Ascending aorta (tissue), 2 donors: ENCODE results near the gene CHAT. TPM values are rescaled to one million over a fixed set of nuclear protein-coding genes. Genes with fewer than 3 reads are reported as not detected.

Source experiments
- DNase-seq, 2 donors: peaks; one replicate each; pipeline ENCODE4 v3.0.0-alpha.2; 2019; ENCODE audit warnings: low spot score in 2 of 2
- H3K27ac ChIP-seq, 2 donors: fragments of 200-600 bp; sonication (generic); one replicate each; pipeline ENCODE4 v1.5.1; 2016 to 2017; ENCODE audit warnings: mild to moderate bottlenecking in 1 of 2
- H3K27me3 ChIP-seq: fragments of 200-600 bp; sonication (generic); one replicate; pipeline ENCODE4 v1.5.1; 2017
- H3K36me3 ChIP-seq, 2 donors: fragments of 200-600 bp; sonication (generic); one replicate each; pipeline ENCODE4 v1.5.1; 2016
- H3K4me1 ChIP-seq, 2 donors: fragments of 200-600 bp; sonication (generic); one replicate each; pipeline ENCODE4 v1.5.1; 2016 to 2017; ENCODE audit warnings: mild to moderate bottlenecking in 1 of 2
- H3K4me3 ChIP-seq, 2 donors: fragments of 200-600 bp; sonication (generic); one replicate each; pipeline ENCODE4 v1.5.1; 2016 to 2017; ENCODE audit warnings: mild to moderate bottlenecking in 1 of 2
- H3K9me3 ChIP-seq, 2 donors: fragments of 200-600 bp; sonication (generic); one replicate each; pipeline ENCODE4 v1.5.1; 2016
- intact Hi-C: fragments of 100-400 bp; cut with DNase I; formaldehyde crosslinking; loops from one replicate; pipeline ENCODE4 v1.15.1; 2023
- total RNA-seq: library from RNA; depleted of rRNA; stranded (reverse); fragments of >200 nt; gene quantifications from one replicate; pipeline ENCODE4 v1.1.0, GENCODE V29; 2016
- TF ChIP-seq, protein P1 (sequence below), 3 experiments: fragments of 200-600 bp in 2 of 3; fragments of 450-650 bp in 1 of 3; sonication (generic) in 2 of 3; IDR thresholded peaks; one replicate each; pipeline ENCODE4 v1.5.1; 2016 to 2019; ENCODE audit warnings: antibody characterized with exemption in 3 of 3, mild to moderate bottlenecking in 1 of 3, moderate library complexity in 1 of 3

Gene CHAT
- total RNA-seq, 1 donor from 2014 or later: not detected

DNA sequence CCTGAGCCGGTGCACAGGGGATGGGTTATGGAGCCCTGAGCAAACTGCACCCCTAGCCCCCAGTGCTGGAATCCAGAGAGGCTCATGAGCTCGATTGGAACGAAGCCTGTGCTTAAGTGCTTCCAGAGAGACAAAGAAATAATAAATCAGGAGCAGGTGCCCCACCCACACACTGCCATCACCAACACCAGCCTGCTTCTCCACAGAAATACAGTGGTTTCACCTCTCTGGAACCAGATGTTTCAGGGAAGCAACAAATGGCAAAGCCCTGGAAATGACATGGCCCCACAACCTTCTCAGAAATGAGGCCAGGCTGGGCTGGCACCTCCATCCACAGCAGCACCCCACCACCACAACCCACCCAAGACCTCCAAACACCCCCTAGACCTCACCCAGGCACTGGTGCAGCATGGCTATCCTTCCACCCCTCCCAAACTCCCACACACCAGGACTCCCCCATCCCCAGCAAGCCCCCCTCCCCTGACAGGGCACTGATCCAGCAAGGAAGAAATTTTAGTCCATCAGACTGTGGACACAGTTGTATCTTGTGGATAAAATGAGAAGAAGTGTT is 7.8 kb upstream of the CHAT start:
- Histone ChIP-seq H3K4me3 (no peak overlapping the region), H3K27me3 (peaks cover 17% of the 10 kb centered on the region), H3K36me3 (no peaks in the 10 kb centered on the region), H3K27ac (no peak overlapping the region), H3K9me3 (no peaks in the 10 kb centered on the region), H3K4me1 (peaks cover 0 to 3% of the 10 kb centered on the region in 2 donors)
- TF ChIP-seq, protein P1, sequence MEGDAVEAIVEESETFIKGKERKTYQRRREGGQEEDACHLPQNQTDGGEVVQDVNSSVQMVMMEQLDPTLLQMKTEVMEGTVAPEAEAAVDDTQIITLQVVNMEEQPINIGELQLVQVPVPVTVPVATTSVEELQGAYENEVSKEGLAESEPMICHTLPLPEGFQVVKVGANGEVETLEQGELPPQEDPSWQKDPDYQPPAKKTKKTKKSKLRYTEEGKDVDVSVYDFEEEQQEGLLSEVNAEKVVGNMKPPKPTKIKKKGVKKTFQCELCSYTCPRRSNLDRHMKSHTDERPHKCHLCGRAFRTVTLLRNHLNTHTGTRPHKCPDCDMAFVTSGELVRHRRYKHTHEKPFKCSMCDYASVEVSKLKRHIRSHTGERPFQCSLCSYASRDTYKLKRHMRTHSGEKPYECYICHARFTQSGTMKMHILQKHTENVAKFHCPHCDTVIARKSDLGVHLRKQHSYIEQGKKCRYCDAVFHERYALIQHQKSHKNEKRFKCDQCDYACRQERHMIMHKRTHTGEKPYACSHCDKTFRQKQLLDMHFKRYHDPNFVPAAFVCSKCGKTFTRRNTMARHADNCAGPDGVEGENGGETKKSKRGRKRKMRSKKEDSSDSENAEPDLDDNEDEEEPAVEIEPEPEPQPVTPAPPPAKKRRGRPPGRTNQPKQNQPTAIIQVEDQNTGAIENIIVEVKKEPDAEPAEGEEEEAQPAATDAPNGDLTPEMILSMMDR (IDR thresholded peaks at IDR 0.05): no peak
- intact Hi-C loops: no loop called here
- no peak for DNase-seq

DNA sequence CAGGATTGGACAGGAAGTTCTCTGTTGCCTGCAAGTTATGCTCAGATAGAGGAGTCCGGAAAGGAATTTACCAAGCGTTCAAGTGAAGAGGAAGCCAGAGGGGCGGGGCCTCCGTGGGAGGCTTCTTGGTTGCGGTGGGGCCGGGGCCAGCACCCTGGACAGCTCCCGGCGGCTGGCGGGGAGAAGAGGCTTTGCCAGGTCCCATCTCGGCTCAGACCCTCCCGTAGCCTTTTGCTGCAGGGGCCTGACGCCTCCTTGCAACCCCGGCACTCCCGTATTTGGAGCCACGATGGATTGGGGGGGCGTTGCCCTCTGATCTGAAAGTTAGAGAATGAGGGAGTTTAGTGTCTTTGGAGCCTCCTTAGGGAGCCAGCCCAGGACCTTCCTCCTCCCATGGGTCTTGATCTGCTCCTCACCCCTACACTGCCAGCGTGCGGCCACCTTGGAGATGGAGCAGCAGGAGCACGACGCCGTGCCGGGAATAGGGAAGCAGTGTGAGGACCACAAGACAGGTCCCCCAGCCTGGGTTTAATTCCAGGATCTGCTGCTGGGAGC is 6.8 kb upstream of the CHAT start:
- H3K4me1 ChIP-seq: peaks cover 0 to 3% of the 10 kb centered on the region in 2 donors
- TF ChIP-seq, protein P1 (IDR thresholded peaks at IDR 0.05): no peak

DNA sequence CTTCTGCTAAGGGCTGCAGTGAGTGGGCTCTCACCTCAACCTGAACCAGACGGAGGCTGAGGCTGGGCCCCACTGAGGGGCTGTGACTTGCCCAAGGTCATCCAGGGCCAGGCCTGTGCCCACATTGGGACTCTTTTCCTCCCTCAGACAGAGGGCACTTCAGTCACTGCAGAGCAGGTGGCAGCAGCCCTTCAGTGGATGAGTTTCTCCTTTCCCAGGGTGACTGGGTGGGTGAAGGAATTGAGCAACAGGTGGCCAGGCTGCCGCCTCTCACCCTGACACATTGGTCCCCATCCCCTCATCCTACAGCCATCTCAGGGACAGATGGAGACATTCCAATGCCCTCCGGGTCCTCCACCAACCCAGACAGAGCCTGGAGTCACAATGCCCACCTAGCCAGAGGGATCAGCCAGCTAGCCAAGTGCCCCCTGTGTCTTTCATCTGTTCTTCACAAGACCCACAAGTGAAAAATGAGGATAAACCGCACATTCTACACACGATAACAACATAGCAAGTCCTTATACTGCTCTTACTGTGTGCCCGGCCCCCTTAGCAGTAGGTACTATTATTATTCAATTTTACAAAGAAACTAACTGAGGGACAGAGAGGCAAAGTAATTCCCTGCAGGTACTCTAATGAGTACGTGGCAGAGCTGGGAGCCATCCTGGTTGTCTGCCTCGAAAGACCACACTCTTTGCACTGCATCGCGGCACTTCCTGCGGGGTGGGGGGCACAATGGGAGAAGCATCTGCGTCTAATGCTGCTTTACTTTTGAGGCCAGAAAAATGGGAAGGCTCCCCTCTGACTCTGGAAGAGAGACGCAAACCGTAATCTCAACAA is 5.5 kb upstream of the CHAT start:
- TF ChIP-seq, protein P1 (IDR thresholded peaks at IDR 0.05): no peak
- H3K36me3 ChIP-seq: no peaks in the 10 kb centered on the region
- H3K27ac ChIP-seq: no peak overlapping the region
- no peaks in the 10 kb centered on the region for H3K9me3 ChIP-seq
- no peak overlapping the region for H3K4me3 ChIP-seq
- peaks cover 0 to 3% of the 10 kb centered on the region in 2 donors for H3K4me1 ChIP-seq
- DNase-seq: peak in 1 of 2 donors; percentile 37
- H3K27me3 ChIP-seq: peaks cover 20% of the 10 kb centered on the region
- intact Hi-C loops: no loop called here

More for the DNA sequence above, 6.8 kb upstream of the CHAT start:
- H3K27me3 ChIP-seq: peaks cover 20% of the 10 kb centered on the region
- H3K9me3 ChIP-seq: no peaks in the 10 kb centered on the region
- no peak overlapping the region for H3K27ac ChIP-seq
- intact Hi-C loops: no loop called here
- no peaks in the 10 kb centered on the region for H3K36me3 ChIP-seq
- no peak overlapping the region for H3K4me3 ChIP-seq
- peak in 1 of 2 donors; percentile 68 for DNase-seq

DNA sequence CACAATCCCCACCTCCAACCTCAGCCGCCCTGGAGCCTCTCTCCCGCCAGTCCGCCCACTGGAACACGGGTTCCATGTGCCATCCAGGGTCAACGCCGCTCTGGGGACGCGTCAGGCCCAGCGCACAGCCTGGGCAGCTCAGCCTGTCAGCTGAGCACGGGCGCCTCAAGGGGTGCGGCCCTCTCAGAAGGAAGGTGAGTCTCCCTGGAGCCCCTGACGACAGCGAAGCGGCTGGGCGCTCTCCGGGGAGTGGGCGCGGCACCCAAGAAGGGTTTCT is 4.9 kb upstream of the CHAT start:
- H3K9me3 ChIP-seq: no peaks in the 10 kb centered on the region
- peaks cover 20% of the 10 kb centered on the region for H3K27me3 ChIP-seq
- DNase-seq: no peak
- TF ChIP-seq, protein P1 (IDR thresholded peaks at IDR 0.05): no peak
- H3K27ac ChIP-seq: no peak overlapping the region
- no peak overlapping the region for H3K4me3 ChIP-seq
- H3K4me1 ChIP-seq: peaks cover 0 to 3% of the 10 kb centered on the region in 2 donors
- intact Hi-C loops: no loop called here
- H3K36me3 ChIP-seq: no peaks in the 10 kb centered on the region

DNA sequence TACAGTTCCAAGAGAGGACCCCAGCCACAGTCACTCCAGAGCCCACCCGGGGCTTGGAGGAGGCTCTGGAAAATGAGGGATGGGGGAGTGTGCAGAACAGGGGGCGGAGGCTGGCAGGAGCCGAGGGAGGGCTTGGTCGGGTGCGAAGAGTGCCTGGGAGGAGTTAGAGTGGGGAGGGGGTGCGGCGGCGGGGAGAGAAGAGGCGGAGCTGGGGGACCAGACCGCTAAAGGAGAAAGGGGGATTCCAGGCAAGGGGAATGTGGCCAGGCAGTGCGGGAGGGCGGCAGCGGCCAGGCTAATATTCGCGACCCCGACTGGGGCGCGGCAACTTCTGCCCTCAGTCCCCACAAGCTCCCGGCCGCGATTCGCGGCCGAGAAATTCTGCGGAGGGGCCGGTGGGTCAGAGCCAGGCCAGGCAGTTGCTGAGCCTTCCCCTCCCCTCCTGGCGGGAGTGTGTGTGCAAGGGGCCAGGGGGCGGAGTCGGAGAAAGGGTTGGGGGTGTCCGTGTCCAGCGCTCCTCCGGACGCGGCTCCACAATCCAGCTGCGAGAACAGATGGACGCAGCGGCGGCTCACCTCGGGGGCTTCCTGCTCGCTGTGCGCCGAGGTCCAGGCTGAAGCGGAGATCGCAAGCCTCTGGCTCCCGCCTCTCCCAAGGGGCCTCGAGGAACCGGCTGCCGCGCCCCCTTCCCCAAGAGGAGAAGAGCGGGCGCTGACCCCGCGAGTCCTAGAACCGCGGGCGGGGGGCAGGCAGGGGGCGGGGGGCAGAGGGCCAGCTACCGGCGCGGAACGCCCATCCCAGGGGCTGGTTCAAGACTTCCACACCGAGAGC is 4.3 kb upstream of the CHAT start:
- Histone ChIP-seq H3K27me3 (peaks cover 20% of the 10 kb centered on the region), H3K36me3 (no peaks in the 10 kb centered on the region), H3K4me1 (peaks cover 3 to 4% of the 10 kb centered on the region in 2 donors), H3K4me3 (peak overlapping the region; percentile 33 to 51), H3K27ac (no peak overlapping the region), H3K9me3 (no peaks in the 10 kb centered on the region)
- TF ChIP-seq, protein P1 (IDR thresholded peaks at IDR 0.05): no peak
- DNase-seq: no peak
- intact Hi-C loops: no loop called here
